AG20443 (cell line): ENCODE measurements around the gene CCZ1B.
"Not testable (repeated sequence)": the region's sequence is repeated elsewhere in the genome, so short reads cannot be mapped to it uniquely, and the experiment has no call there.

ENCODE experiments used
- DNase-seq: peaks from one replicate; pipeline ENCODE4 v3.0.0; 2012; ENCODE audit warnings: low spot score, mixed read lengths

The CCZ1B gene

GRCh38 chr7:6831018-6831725 lies 5.1 kb upstream of the CCZ1B start:
- no peak for DNase-seq

- DNase-seq: not testable (repeated sequence)
Measured at GRCh38 chr7:6830026-6830425, 4.0 kb upstream of the CCZ1B start.

- not testable (repeated sequence) for DNase-seq
Measured at GRCh38 chr7:6829616-6830015, 3.5 kb upstream of the CCZ1B start.

- DNase-seq: not testable (repeated sequence)
Measured at GRCh38 chr7:6827180-6827579, 1.1 kb upstream of the CCZ1B start.

- DNase-seq: not testable (repeated sequence)
Measured at GRCh38 chr7:6825236-6826125, 594 bp downstream of the CCZ1B start.

- DNase-seq: not testable (repeated sequence)
Measured at GRCh38 chr7:6821622-6822021, 4.5 kb downstream of the CCZ1B start.

GRCh38 chr7:6815470-6815869 lies 10.6 kb downstream of the CCZ1B start:
- DNase-seq: not testable (repeated sequence)

- not testable (repeated sequence) for DNase-seq
Measured at GRCh38 chr7:6813011-6813410, 13.1 kb downstream of the CCZ1B start.

GRCh38 chr7:6807959-6808358 lies 18.1 kb downstream of the CCZ1B start:
- DNase-seq: not testable (repeated sequence)

GRCh38 chr7:6807393-6807918 lies 18.6 kb downstream of the CCZ1B start:
- DNase-seq: not testable (repeated sequence)

- DNase-seq: not testable (repeated sequence)
Measured at GRCh38 chr7:6800331-6800730, 25.7 kb downstream of the CCZ1B start.

GRCh38 chr7:6799887-6800286 lies 26.2 kb downstream of the CCZ1B start:
- not testable (repeated sequence) for DNase-seq

- not testable (repeated sequence) for DNase-seq
Measured at GRCh38 chr7:6798047-6798446, 28.0 kb downstream of the CCZ1B start.

GRCh38 chr7:6797218-6797617 lies 28.9 kb downstream of the CCZ1B start:
- not testable (repeated sequence) for DNase-seq

GRCh38 chr7:6794276-6794675 lies 31.8 kb downstream of the CCZ1B start:
- not testable (repeated sequence) for DNase-seq

GRCh38 chr7:6792113-6792872 lies 33.8 kb downstream of the CCZ1B start:
- not testable (repeated sequence) for DNase-seq

GRCh38 chr7:6789353-6789752 lies 36.7 kb downstream of the CCZ1B start:
- not testable (repeated sequence) for DNase-seq

GRCh38 chr7:6781581-6781980 lies 44.5 kb downstream of the CCZ1B start:
- not testable (repeated sequence) for DNase-seq

GRCh38 chr7:6761186-6761585 lies 64.9 kb downstream of the CCZ1B start:
- DNase-seq: not testable (repeated sequence)

- DNase-seq: not testable (repeated sequence)
Measured at GRCh38 chr7:6753964-6754363, 72.1 kb downstream of the CCZ1B start, which contains the start of gene RSPH10B2. TSS of gene RSPH10B2 (plus strand) at chr7:6754103. CDS start at chr7:6757678, 3,575 bp downstream.

- DNase-seq: not testable (repeated sequence)
Measured at GRCh38 chr7:6750173-6750572, 75.9 kb downstream of the CCZ1B start.

GRCh38 chr7:6749335-6749734 lies 76.7 kb downstream of the CCZ1B start:
- DNase-seq: not testable (repeated sequence)
